Mesothelial cell of epicardium (in vitro differentiated cells): ENCODE results near the gene PDPN. TPM values are rescaled to one million over a fixed set of nuclear protein-coding genes. Genes with fewer than 3 reads are reported as not detected.

Experiments used
- DNase-seq, 2 experiments: peaks; one replicate each; pipeline ENCODE4 v3.0.0; 2021; ENCODE audit warnings: low spot score in 2 of 2; ENCODE audit not compliant: unreplicated experiment in 2 of 2
- H3K27ac Mint-ChIP-seq: 2 replicates; pipeline ENCODE4 v1.8.0; 2021; ENCODE audit warnings: mixed read lengths
- H3K27me3 Mint-ChIP-seq: 2 replicates; pipeline ENCODE4 v1.8.0; 2021; ENCODE audit warnings: low read depth, mixed read lengths
- H3K36me3 Mint-ChIP-seq: 2 replicates; pipeline ENCODE4 v1.8.0; 2021; ENCODE audit warnings: mixed read lengths
- H3K4me1 Mint-ChIP-seq: 2 replicates; pipeline ENCODE4 v1.8.0; 2021; ENCODE audit warnings: mixed read lengths
- H3K4me3 Mint-ChIP-seq: 2 replicates; pipeline ENCODE4 v1.8.0; 2021; ENCODE audit warnings: mild to moderate bottlenecking, moderate library complexity, mixed read lengths
- H3K9me3 Mint-ChIP-seq: 2 replicates; pipeline ENCODE4 v1.8.0; 2021; ENCODE audit warnings: mixed read lengths
- total RNA-seq: library from RNA; stranded (reverse); gene quantifications from 3 replicates; pipeline ENCODE4 v1.2.1, GENCODE V29; 2021
- TF ChIP-seq, protein P1 (sequence below): fragments of 200-600 bp; sonication (generic); IDR thresholded peaks from one replicate; pipeline ENCODE4 v1.5.0; 2021; ENCODE audit warnings: antibody characterized with exemption; ENCODE audit not compliant: unreplicated experiment

PDPN gene
- total RNA-seq, 1 donor from 2014 or later: 105 TPM

- no peaks in the 10 kb centered on the region for H3K27me3 Mint-ChIP-seq
- peaks cover 70% of the 10 kb centered on the region for H3K4me1 Mint-ChIP-seq
- peaks cover 8% of the 10 kb centered on the region for H3K36me3 Mint-ChIP-seq
- H3K4me3 Mint-ChIP-seq: peak overlapping the region; percentile 90
- no peak for DNase-seq
- no peaks in the 10 kb centered on the region for H3K9me3 Mint-ChIP-seq
- TF ChIP-seq, protein P1, sequence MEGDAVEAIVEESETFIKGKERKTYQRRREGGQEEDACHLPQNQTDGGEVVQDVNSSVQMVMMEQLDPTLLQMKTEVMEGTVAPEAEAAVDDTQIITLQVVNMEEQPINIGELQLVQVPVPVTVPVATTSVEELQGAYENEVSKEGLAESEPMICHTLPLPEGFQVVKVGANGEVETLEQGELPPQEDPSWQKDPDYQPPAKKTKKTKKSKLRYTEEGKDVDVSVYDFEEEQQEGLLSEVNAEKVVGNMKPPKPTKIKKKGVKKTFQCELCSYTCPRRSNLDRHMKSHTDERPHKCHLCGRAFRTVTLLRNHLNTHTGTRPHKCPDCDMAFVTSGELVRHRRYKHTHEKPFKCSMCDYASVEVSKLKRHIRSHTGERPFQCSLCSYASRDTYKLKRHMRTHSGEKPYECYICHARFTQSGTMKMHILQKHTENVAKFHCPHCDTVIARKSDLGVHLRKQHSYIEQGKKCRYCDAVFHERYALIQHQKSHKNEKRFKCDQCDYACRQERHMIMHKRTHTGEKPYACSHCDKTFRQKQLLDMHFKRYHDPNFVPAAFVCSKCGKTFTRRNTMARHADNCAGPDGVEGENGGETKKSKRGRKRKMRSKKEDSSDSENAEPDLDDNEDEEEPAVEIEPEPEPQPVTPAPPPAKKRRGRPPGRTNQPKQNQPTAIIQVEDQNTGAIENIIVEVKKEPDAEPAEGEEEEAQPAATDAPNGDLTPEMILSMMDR: no peak
- peak overlapping the region; percentile 98 for H3K27ac Mint-ChIP-seq
Measured at GRCh38 chr1:13586001-13586400, 2.4 kb downstream of the PDPN start.

DNA sequence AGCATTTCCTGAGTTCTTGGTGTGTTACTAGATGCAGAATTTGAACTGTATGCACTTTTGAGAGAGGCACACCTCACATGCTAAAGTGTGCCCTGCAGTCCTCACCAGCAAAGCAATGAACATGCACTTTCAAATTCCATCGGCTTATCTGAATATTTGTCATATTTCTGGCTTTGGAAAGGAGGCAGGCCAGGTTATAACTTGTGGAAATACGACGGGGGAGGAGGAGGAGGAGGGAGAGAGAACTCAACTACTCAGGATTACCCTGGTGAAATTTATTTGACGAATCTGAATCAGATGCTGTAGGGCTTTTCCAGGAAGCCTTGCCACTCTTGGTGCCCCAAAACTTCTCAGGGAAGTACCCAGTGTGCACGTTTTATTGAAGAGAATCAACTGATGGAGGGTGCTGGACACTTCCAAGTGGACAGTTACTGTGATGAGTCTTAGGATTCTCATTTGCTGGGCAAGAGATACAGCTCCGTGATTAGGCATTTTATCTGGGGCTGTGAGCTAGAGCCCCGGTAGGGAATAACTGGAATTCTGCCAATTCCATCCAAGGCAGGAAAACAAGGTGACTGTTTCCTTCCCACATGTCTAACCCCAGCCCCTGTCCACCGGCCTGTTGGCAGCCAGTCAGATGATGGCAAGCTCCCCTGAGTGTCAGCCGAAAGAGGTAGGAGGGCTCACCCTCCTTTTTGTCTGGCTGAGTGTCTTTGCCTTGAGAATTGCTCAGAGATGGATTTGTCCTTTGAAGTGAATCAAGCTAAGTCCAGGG is 3.8 kb downstream of the PDPN start:
- H3K9me3 Mint-ChIP-seq: no peaks in the 10 kb centered on the region
- no peak for DNase-seq
- peaks cover 60% of the 10 kb centered on the region for H3K4me1 Mint-ChIP-seq
- H3K27me3 Mint-ChIP-seq: no peaks in the 10 kb centered on the region
- TF ChIP-seq, protein P1: no peak
- peak overlapping the region; percentile 33 for H3K4me3 Mint-ChIP-seq
- peaks cover 17% of the 10 kb centered on the region for H3K36me3 Mint-ChIP-seq
- peak overlapping the region; percentile 98 for H3K27ac Mint-ChIP-seq

DNA sequence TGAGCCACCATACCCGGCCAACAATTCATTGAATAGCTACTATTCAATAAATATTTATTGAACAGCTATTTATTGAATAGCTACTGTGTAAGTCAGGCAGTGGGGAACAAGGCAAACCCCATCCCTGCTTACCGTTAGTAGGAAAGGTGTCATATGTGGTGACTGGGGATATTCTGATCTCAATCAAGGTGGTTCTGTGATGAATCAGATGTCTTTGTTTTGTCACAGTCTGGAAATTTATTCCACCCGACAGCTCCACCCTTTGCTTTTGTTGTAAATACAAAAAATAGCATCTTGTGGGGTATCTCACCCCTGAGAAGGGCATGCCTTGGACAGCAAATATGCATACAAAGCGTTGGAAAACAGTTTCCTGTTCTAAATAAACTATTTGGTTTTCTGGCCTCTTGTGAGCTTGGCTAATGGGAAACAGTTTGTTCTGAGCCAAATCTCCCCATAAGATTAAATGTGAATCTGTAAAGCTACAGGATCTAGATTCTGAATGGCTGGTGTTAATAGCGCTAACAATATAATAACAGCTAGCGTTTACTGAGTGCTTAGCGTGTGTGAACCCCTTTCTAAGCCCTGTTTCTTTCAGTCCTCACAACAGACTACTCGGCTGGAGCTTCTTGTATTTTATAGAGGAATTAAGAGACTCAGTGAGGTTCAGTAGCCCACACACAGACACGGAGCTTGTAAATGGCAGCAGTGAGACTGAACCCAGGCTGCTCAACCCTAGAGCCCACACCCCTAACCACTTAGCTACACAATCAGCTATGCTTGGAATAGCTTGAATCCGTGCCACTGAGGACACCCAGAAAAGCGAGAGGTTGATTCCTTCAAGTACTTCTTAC is 5.5 kb downstream of the PDPN start:
- peaks cover 60% of the 10 kb centered on the region for H3K4me1 Mint-ChIP-seq
- peaks cover 21% of the 10 kb centered on the region for H3K36me3 Mint-ChIP-seq
- TF ChIP-seq, protein P1: no peak
- H3K27ac Mint-ChIP-seq: peak overlapping the region; percentile 58
- H3K27me3 Mint-ChIP-seq: no peaks in the 10 kb centered on the region
- no peak for DNase-seq
- no peak overlapping the region for H3K4me3 Mint-ChIP-seq
- H3K9me3 Mint-ChIP-seq: no peaks in the 10 kb centered on the region

DNA sequence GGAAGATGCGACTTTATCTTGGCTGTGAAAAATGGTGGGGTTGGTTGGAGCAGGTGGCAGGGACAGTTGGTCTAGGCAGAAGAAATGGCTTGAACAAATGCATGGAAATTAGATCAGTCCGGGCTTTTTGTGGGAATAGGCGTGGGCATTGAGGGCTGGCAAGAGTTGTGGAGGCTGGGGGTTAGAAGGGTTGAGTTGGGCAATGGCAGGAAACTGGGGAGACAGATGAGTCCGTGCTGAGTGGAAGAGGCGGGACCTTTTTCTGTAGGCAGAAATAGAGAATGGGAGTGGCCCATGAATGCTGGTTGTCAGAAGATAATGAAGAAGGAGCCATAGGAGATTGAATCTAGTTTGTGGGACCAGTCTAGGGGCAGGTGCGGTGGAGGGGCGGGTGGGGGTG is 6.9 kb downstream of the PDPN start:
- H3K4me1 Mint-ChIP-seq: peaks cover 49% of the 10 kb centered on the region

DNA sequence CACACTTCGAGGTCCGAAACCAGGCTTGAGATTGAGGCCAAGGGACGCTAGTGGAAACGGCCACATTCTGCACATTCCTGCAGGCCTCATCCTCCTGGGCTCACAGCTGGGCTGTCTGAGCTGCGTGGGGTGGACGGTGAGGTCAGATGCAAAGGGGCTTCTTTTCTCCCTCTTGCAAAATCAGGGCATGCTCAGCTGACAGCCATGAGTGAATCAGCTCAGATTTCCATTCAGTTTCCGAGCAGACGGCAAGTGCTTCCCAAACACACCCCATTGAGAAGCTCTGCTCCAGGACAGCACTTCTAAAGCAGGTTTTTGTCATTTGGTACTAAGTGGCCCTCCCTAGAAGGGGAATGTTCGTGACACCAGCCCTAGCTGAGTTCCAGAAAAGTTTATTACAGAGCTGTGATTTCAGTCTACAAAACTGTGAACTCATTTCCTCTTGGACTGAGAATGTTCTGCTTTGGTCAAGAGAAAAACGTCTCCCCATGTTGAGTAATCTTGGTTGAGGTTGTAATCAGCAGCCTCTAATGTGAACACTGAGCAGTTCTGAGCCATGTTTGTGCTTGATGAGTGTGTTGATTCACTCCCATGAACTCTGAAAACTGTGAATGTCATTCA is 10.0 kb downstream of the PDPN start:
- no peaks in the 10 kb centered on the region for H3K9me3 Mint-ChIP-seq
- H3K27me3 Mint-ChIP-seq: no peaks in the 10 kb centered on the region
- H3K27ac Mint-ChIP-seq: peak overlapping the region; percentile 78
- peaks cover 20% of the 10 kb centered on the region for H3K4me1 Mint-ChIP-seq
- no peak for DNase-seq
- TF ChIP-seq, protein P1: no peak
- peaks cover 41% of the 10 kb centered on the region for H3K36me3 Mint-ChIP-seq
- no peak overlapping the region for H3K4me3 Mint-ChIP-seq

More for the DNA sequence above, 6.9 kb downstream of the PDPN start:
- DNase-seq: no peak
- TF ChIP-seq, protein P1: no peak
- no peaks in the 10 kb centered on the region for H3K9me3 Mint-ChIP-seq
- no peaks in the 10 kb centered on the region for H3K27me3 Mint-ChIP-seq
- H3K4me3 Mint-ChIP-seq: no peak overlapping the region
- H3K27ac Mint-ChIP-seq: no peak overlapping the region
- H3K36me3 Mint-ChIP-seq: peaks cover 25% of the 10 kb centered on the region
